Measurements from ENCODE around the gene PUDP.

Gene PUDP

GRCh38 chrX:7092543-7092942 lies 55.4 kb downstream of the PUDP start:
- no peak overlapping the region for H3K9ac ChIP-seq (ENCODE audit: low read depth in 1 of 2, low read length in 2 of 2)
- no peaks in the 10 kb centered on the region for H3K27me3 ChIP-seq (ENCODE audit: control insufficient read depth in 1 of 2, insufficient read depth in 2 of 2, low read length in 2 of 2)
- no peaks in the 10 kb centered on the region for H3K9me3 ChIP-seq (ENCODE audit: control insufficient read depth in 1 of 2, low read length in 2 of 2)
- no peak overlapping the region for H3K4me3 ChIP-seq (ENCODE audit: low read depth in 1 of 2, low read length in 2 of 2)
- H3K36me3 ChIP-seq (ENCODE audit: control insufficient read depth in 1 of 2, insufficient read depth in 2 of 2, low read length in 2 of 2), result peaks cover 0 to 3% of the 10 kb centered on the region in 2 donors
- peaks cover 0 to 16% of the 10 kb centered on the region in 2 donors for H3K4me1 ChIP-seq (ENCODE audit: control insufficient read depth in 1 of 2, insufficient read depth in 2 of 2, low read length in 2 of 2)
- no peak overlapping the region for H3K27ac ChIP-seq (ENCODE audit: low read depth, low read length)

- H3K27ac ChIP-seq (ENCODE audit: low read depth, low read length), result no peak overlapping the region
- no peaks in the 10 kb centered on the region for H3K9me3 ChIP-seq (ENCODE audit: control insufficient read depth in 1 of 2, low read length in 2 of 2)
- no peak overlapping the region for H3K9ac ChIP-seq (ENCODE audit: low read depth in 1 of 2, low read length in 2 of 2)
- peaks cover 0 to 16% of the 10 kb centered on the region in 2 donors for H3K4me1 ChIP-seq (ENCODE audit: control insufficient read depth in 1 of 2, insufficient read depth in 2 of 2, low read length in 2 of 2)
- no peaks in the 10 kb centered on the region for H3K36me3 ChIP-seq (ENCODE audit: control insufficient read depth in 1 of 2, insufficient read depth in 2 of 2, low read length in 2 of 2)
- H3K27me3 ChIP-seq (ENCODE audit: control insufficient read depth in 1 of 2, insufficient read depth in 2 of 2, low read length in 2 of 2), result no peaks in the 10 kb centered on the region
- H3K4me3 ChIP-seq (ENCODE audit: low read depth in 1 of 2, low read length in 2 of 2), result no peak overlapping the region
Measured at GRCh38 chrX:7091923-7092322, 56.0 kb downstream of the PUDP start.

GRCh38 chrX:7090641-7091040 lies 57.3 kb downstream of the PUDP start:
- Histone ChIP-seq H3K27me3 (ENCODE audit: control insufficient read depth in 1 of 2, insufficient read depth in 2 of 2, low read length in 2 of 2) (no peaks in the 10 kb centered on the region), H3K27ac (ENCODE audit: low read depth, low read length) (no peak overlapping the region), H3K9me3 (ENCODE audit: control insufficient read depth in 1 of 2, low read length in 2 of 2) (no peaks in the 10 kb centered on the region), H3K4me3 (ENCODE audit: low read depth in 1 of 2, low read length in 2 of 2) (no peak overlapping the region), H3K4me1 (ENCODE audit: control insufficient read depth in 1 of 2, insufficient read depth in 2 of 2, low read length in 2 of 2) (peaks cover 0 to 16% of the 10 kb centered on the region in 2 donors), H3K9ac (ENCODE audit: low read depth in 1 of 2, low read length in 2 of 2) (no peak overlapping the region), H3K36me3 (ENCODE audit: control insufficient read depth in 1 of 2, insufficient read depth in 2 of 2, low read length in 2 of 2) (no peaks in the 10 kb centered on the region)

GRCh38 chrX:7088968-7089615 lies 58.9 kb downstream of the PUDP start:
- no peaks in the 10 kb centered on the region for H3K9me3 ChIP-seq (ENCODE audit: control insufficient read depth in 1 of 2, low read length in 2 of 2)
- no peak overlapping the region for H3K27ac ChIP-seq (ENCODE audit: low read depth, low read length)
- H3K27me3 ChIP-seq (ENCODE audit: control insufficient read depth in 1 of 2, insufficient read depth in 2 of 2, low read length in 2 of 2), result no peaks in the 10 kb centered on the region
- no peak overlapping the region for H3K4me3 ChIP-seq (ENCODE audit: low read depth in 1 of 2, low read length in 2 of 2)
- H3K36me3 ChIP-seq (ENCODE audit: control insufficient read depth in 1 of 2, insufficient read depth in 2 of 2, low read length in 2 of 2), result no peaks in the 10 kb centered on the region
- peaks cover 2 to 16% of the 10 kb centered on the region in 2 donors for H3K4me1 ChIP-seq (ENCODE audit: control insufficient read depth in 1 of 2, insufficient read depth in 2 of 2, low read length in 2 of 2)
- no peak overlapping the region for H3K9ac ChIP-seq (ENCODE audit: low read depth in 1 of 2, low read length in 2 of 2)

GRCh38 chrX:7086384-7086783 lies 61.6 kb downstream of the PUDP start:
- H3K9ac ChIP-seq (ENCODE audit: low read depth in 1 of 2, low read length in 2 of 2), result no peak overlapping the region
- no peaks in the 10 kb centered on the region for H3K36me3 ChIP-seq (ENCODE audit: control insufficient read depth in 1 of 2, insufficient read depth in 2 of 2, low read length in 2 of 2)
- no peak overlapping the region for H3K4me3 ChIP-seq (ENCODE audit: low read depth in 1 of 2, low read length in 2 of 2)
- H3K27ac ChIP-seq (ENCODE audit: low read depth, low read length), result no peak overlapping the region
- H3K9me3 ChIP-seq (ENCODE audit: control insufficient read depth in 1 of 2, low read length in 2 of 2), result no peaks in the 10 kb centered on the region
- no peaks in the 10 kb centered on the region for H3K27me3 ChIP-seq (ENCODE audit: control insufficient read depth in 1 of 2, insufficient read depth in 2 of 2, low read length in 2 of 2)
- H3K4me1 ChIP-seq (ENCODE audit: control insufficient read depth in 1 of 2, insufficient read depth in 2 of 2, low read length in 2 of 2), result peaks cover 3 to 7% of the 10 kb centered on the region in 2 donors

- no peaks in the 10 kb centered on the region for H3K9me3 ChIP-seq (ENCODE audit: control insufficient read depth in 1 of 2, low read length in 2 of 2)
- no peaks in the 10 kb centered on the region for H3K36me3 ChIP-seq (ENCODE audit: control insufficient read depth in 1 of 2, insufficient read depth in 2 of 2, low read length in 2 of 2)
- H3K4me1 ChIP-seq (ENCODE audit: control insufficient read depth in 1 of 2, insufficient read depth in 2 of 2, low read length in 2 of 2), result peaks cover 3 to 5% of the 10 kb centered on the region in 2 donors
- H3K4me3 ChIP-seq (ENCODE audit: low read depth in 1 of 2, low read length in 2 of 2), result no peak overlapping the region
- no peaks in the 10 kb centered on the region for H3K27me3 ChIP-seq (ENCODE audit: control insufficient read depth in 1 of 2, insufficient read depth in 2 of 2, low read length in 2 of 2)
- H3K9ac ChIP-seq (ENCODE audit: low read depth in 1 of 2, low read length in 2 of 2), result no peak overlapping the region
- no peak overlapping the region for H3K27ac ChIP-seq (ENCODE audit: low read depth, low read length)
Measured at GRCh38 chrX:7085879-7086278, 62.1 kb downstream of the PUDP start.

GRCh38 chrX:7084841-7085240 lies 63.1 kb downstream of the PUDP start:
- Histone ChIP-seq H3K36me3 (ENCODE audit: control insufficient read depth in 1 of 2, insufficient read depth in 2 of 2, low read length in 2 of 2) (no peaks in the 10 kb centered on the region), H3K9me3 (ENCODE audit: control insufficient read depth in 1 of 2, low read length in 2 of 2) (no peaks in the 10 kb centered on the region), H3K9ac (ENCODE audit: low read depth in 1 of 2, low read length in 2 of 2) (no peak overlapping the region), H3K4me3 (ENCODE audit: low read depth in 1 of 2, low read length in 2 of 2) (no peak overlapping the region), H3K27ac (ENCODE audit: low read depth, low read length) (no peak overlapping the region), H3K27me3 (ENCODE audit: control insufficient read depth in 1 of 2, insufficient read depth in 2 of 2, low read length in 2 of 2) (no peaks in the 10 kb centered on the region), H3K4me1 (ENCODE audit: control insufficient read depth in 1 of 2, insufficient read depth in 2 of 2, low read length in 2 of 2) (peaks cover 0 to 3% of the 10 kb centered on the region in 2 donors)

GRCh38 chrX:7083468-7084396 lies 64.2 kb downstream of the PUDP start:
- no peaks in the 10 kb centered on the region for H3K27me3 ChIP-seq (ENCODE audit: control insufficient read depth in 1 of 2, insufficient read depth in 2 of 2, low read length in 2 of 2)
- no peak overlapping the region for H3K27ac ChIP-seq (ENCODE audit: low read depth, low read length)
- H3K9me3 ChIP-seq (ENCODE audit: control insufficient read depth in 1 of 2, low read length in 2 of 2), result no peaks in the 10 kb centered on the region
- peaks cover 0 to 3% of the 10 kb centered on the region in 2 donors for H3K4me1 ChIP-seq (ENCODE audit: control insufficient read depth in 1 of 2, insufficient read depth in 2 of 2, low read length in 2 of 2)
- H3K4me3 ChIP-seq (ENCODE audit: low read depth in 1 of 2, low read length in 2 of 2), result peak overlapping the region in 1 of 2 donors; percentile 2
- H3K36me3 ChIP-seq (ENCODE audit: control insufficient read depth in 1 of 2, insufficient read depth in 2 of 2, low read length in 2 of 2), result no peaks in the 10 kb centered on the region
- no peak overlapping the region for H3K9ac ChIP-seq (ENCODE audit: low read depth in 1 of 2, low read length in 2 of 2)

- H3K27me3 ChIP-seq (ENCODE audit: control insufficient read depth in 1 of 2, insufficient read depth in 2 of 2, low read length in 2 of 2), result no peaks in the 10 kb centered on the region
- H3K4me1 ChIP-seq (ENCODE audit: control insufficient read depth in 1 of 2, insufficient read depth in 2 of 2, low read length in 2 of 2), result peaks cover 0 to 3% of the 10 kb centered on the region in 2 donors
- H3K9me3 ChIP-seq (ENCODE audit: control insufficient read depth in 1 of 2, low read length in 2 of 2), result no peaks in the 10 kb centered on the region
- H3K9ac ChIP-seq (ENCODE audit: low read depth in 1 of 2, low read length in 2 of 2), result no peak overlapping the region
- H3K36me3 ChIP-seq (ENCODE audit: control insufficient read depth in 1 of 2, insufficient read depth in 2 of 2, low read length in 2 of 2), result no peaks in the 10 kb centered on the region
- no peak overlapping the region for H3K27ac ChIP-seq (ENCODE audit: low read depth, low read length)
- H3K4me3 ChIP-seq (ENCODE audit: low read depth in 1 of 2, low read length in 2 of 2), result no peak overlapping the region
Measured at GRCh38 chrX:7083021-7083420, 64.9 kb downstream of the PUDP start.

GRCh38 chrX:7082556-7082955 lies 65.4 kb downstream of the PUDP start:
- H3K4me3 ChIP-seq (ENCODE audit: low read depth in 1 of 2, low read length in 2 of 2), result no peak overlapping the region
- peaks cover 0 to 3% of the 10 kb centered on the region in 2 donors for H3K4me1 ChIP-seq (ENCODE audit: control insufficient read depth in 1 of 2, insufficient read depth in 2 of 2, low read length in 2 of 2)
- H3K36me3 ChIP-seq (ENCODE audit: control insufficient read depth in 1 of 2, insufficient read depth in 2 of 2, low read length in 2 of 2), result no peaks in the 10 kb centered on the region
- no peaks in the 10 kb centered on the region for H3K9me3 ChIP-seq (ENCODE audit: control insufficient read depth in 1 of 2, low read length in 2 of 2)
- no peak overlapping the region for H3K27ac ChIP-seq (ENCODE audit: low read depth, low read length)
- H3K9ac ChIP-seq (ENCODE audit: low read depth in 1 of 2, low read length in 2 of 2), result no peak overlapping the region
- H3K27me3 ChIP-seq (ENCODE audit: control insufficient read depth in 1 of 2, insufficient read depth in 2 of 2, low read length in 2 of 2), result no peaks in the 10 kb centered on the region

Data from duodenal mucosa (tissue), 2 donors.